Ramos (cell line): ENCODE measurements around the gene KIF12.
"Not testable (repeated sequence)": the region's sequence is repeated elsewhere in the genome, so short reads cannot be mapped to it uniquely, and the experiment has no call there.

Experiments
- in situ Hi-C: fragments of 300-500 bp; cut with MboI; formaldehyde crosslinking; loops from one replicate; pipeline ENCODE4 v1.14.3; 2022; ENCODE audit warnings: low sequenced_read_pairs; ENCODE audit not compliant: unreplicated experiment

Gene KIF12

DNA sequence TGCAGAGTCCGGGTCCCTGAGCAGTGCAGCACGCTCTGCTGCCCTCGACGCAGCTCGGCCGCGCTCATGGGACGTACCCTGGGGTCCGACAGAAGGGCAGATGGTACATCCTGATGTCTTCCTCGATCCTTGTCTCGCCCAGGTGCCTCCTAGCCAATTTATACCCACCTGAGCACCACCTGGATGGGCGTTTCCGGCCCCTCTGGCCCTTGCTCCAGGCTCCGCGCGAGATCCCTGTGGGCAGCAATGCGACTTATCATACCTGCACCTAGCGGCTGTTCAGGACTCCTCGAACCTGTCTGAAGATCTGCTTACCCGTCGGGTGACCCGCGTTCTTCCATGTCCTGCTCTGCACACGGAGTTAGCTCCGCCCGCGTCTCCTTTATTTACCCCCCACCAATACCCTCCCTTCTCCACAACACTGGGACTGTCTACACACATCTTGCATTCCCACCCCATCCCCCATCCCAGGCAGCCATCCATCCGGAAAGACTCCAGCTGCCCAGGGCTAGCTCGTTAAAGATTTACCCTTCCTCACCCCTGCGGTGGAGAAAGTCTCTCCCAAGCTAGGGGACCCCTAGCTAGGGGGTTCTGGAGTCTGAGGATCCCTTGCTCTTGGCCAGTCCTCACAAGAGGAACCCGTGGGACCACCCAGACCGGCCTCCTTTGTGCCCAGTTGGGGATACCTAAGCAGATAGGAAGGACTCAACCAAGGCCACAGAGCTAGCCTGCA, at the start of gene KIF12:
Gene KIF12 (minus strand): TSS at position 357 of the 733 bp plus-strand sequence. CDS start 16 bp downstream, at position 341.
- in situ Hi-C loops, result no loop called here

DNA sequence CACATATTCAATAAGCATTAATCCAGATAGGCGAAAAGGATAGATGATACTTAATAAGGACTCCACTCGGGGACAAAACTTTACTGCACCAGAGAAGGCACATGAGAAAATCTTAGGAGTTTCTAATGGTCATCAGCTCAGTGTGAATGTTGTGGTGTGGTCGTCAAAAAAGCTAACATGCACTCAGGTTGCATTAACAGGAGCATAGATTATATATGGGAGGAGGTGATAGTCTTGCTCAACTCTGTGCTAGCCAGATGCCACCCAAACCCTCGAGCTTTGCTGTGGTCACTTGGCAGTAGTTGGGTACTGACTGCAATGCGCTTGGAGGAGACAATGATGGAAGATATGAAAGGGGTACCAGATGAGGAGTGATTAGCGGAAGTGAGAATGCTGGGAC, 47.6 kb upstream of the KIF12 start:
- in situ Hi-C loops, result no loop called here

DNA sequence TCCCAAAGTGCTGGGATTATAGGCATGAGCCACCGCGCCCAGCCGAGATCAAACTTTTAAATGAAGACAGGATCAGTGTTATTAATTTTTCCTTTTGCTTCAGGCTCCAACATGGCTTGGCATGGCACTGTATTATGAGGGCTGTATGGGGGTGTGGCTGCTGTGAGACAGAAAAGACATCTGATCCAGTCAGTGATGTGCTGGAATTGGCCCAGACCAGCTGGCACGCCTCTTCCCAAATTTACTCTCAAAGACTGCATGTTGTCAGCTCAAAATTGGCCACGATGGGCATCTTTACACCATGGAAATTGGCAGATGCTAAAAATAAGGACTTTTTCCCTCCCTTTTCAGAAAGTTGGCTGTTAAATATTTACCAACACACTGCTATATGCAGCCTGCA, 44.1 kb upstream of the KIF12 start:
- in situ Hi-C loops, result no loop called here

DNA sequence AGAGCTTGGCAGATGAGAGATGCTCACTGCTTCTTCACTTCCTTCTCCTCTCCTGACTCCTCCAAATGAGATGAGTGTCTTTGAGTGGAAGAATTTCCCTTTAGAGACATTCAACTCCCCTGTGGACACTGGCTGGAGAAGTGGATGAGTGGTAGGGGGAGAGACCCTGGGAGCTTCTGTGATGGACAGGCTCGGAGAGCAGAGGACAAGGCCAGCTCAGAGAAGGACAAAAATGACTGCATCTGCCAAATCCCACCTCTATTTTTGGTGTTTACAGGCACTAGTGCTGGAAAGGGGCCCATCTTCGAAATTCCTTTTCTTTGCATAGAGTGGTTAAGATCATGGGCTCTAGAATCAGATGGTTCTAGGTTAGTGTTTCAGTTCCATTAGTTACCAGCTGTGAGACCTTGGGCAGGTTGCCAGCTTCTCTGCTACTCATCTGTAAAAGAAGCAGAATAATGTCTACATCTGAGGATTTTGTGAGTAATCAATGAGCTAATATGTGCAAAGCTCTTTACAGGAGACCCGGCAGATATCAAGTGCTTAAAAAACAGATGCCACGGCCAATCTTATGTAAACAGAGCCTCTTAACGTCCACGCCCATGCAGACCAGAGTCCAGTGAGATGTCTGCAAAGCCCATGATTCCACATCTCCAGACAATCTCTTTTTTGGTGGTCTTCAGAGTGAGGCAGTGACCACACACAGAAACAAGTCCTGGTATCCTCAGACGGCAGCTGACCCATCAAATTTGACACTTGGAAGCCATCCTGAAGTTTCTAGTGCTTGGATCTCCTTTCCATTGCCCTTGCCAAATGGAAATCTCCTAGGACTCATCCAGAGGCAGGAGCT, 42.7 kb upstream of the KIF12 start:
- in situ Hi-C loops, result no loop called here

GRCh38 chr9:114140850-114141249, 41.8 kb upstream of the KIF12 start:
- in situ Hi-C loops, result no loop called here

DNA sequence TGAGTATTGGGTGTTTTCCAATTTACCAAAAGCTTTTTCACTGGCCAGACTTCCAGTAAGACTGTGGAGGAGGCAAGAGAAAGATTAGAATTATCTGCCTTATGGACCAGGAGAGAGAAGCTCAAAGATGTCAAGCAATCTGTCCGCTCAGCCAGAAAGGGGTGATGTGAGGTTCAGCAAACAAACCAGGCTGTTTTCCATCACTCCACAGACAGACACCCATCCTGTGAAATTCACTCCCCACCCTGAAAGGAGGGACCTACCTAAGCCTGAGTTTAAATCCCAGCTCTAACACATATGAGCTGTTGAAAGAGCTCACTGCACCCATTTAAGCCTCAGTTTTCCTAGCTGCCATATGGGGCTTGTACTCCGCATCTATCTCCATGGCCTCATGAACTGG, 41.3 kb upstream of the KIF12 start:
- in situ Hi-C loops, result no loop called here

GRCh38 chr9:114139071-114139470, 40.0 kb upstream of the KIF12 start:
- in situ Hi-C loops, result no loop called here

GRCh38 chr9:114138552-114138971, 39.5 kb upstream of the KIF12 start:
- in situ Hi-C loops, result no loop called here

DNA sequence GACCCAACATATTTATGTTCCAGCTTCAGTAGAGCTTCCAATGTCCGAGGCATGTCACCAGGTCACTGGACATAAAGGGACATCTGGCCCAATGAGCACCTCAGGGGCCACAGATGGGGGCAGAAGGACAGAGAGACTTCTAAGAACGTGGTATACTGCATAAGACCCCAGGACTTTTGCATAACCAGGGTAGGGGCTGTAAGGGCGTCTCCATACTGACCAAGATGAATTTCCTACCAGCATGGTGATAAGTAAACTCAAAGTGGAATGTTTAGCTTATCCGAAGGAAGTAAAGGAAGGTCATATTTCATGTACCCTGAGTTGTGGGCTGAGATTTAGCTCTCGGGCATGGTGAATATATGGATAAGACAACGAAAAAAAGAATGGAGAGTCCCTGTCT, 38.7 kb upstream of the KIF12 start:
- in situ Hi-C loops, result no loop called here

GRCh38 chr9:114134827-114135396, 35.8 kb upstream of the KIF12 start:
- in situ Hi-C loops, result no loop called here

- in situ Hi-C loops, result no loop called here
These were observed 33.4 kb upstream of the KIF12 start for GRCh38 chr9:114132550-114132918.

DNA sequence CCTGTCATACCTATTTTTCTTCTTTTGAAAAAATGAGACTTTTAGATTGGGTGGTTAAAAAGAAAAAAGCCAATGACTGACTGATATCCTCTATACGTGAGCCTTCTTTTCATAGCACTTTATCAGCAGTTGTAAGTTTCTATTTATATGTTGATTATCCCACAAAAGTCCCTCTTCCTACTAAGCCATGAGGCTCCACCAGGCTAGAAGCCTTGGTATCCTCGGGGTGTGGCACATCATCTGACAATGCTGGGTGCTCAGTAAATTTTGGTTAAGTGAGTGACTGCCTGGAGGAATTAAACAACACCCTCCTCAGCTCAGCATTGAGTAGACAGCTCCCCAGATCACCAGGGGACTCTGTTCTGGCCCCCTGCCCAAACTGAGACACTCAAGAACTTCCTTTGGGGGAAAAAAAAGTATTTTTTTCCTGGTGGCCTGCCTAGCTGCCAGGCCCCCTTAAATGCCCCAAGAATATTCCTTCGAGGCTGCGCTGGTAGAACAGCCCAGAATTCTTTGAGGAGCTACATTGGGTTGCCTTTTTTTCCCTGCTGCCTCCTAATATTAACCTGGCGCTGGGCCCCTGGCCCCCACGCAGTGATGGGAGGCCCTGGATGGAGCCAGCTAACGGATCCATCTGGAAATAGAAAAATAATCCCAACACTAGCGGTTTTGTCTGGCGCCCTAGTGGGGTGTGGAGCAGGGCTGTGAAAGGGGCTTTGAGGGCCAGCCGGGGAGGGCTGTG, 32.9 kb upstream of the KIF12 start:
- in situ Hi-C loops, result no loop called here

- in situ Hi-C loops, result no loop called here
These were observed 31.7 kb upstream of the KIF12 start for GRCh38 chr9:114130624-114131277.

GRCh38 chr9:114130141-114130540, 31.0 kb upstream of the KIF12 start:
- in situ Hi-C loops, result no loop called here

- in situ Hi-C loops, result not testable (repeated sequence)
These were observed 29.7 kb upstream of the KIF12 start for GRCh38 chr9:114128759-114129158.

- in situ Hi-C loops, result no loop called here
These were observed 27.4 kb upstream of the KIF12 start for GRCh38 chr9:114126247-114127060.

DNA sequence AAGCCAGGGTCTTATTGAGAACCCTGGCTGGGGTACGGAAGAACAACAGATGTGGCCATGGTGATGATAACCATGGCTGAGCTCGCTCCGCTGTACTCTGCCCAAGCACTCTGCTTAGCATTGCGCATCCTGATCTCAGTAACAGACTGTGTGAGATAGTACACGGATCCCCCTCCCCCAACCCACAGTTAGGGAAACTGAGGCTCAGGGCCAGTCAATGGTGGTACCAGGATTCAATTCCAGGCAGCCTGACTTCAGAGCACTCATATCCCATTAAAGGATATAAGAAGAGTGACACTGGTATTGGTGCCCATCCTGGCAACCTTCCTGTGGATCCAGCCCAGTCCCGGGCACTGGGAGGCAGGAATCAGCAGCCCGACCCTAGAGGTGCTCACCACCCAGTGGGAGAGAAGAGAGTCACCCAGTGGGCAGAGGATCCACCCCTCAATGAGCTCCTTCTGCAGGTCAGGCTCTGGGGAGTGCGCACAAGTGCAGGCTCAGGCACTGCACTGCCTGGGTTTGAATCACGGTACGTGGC, 26.5 kb upstream of the KIF12 start:
- in situ Hi-C loops, result no loop called here

DNA sequence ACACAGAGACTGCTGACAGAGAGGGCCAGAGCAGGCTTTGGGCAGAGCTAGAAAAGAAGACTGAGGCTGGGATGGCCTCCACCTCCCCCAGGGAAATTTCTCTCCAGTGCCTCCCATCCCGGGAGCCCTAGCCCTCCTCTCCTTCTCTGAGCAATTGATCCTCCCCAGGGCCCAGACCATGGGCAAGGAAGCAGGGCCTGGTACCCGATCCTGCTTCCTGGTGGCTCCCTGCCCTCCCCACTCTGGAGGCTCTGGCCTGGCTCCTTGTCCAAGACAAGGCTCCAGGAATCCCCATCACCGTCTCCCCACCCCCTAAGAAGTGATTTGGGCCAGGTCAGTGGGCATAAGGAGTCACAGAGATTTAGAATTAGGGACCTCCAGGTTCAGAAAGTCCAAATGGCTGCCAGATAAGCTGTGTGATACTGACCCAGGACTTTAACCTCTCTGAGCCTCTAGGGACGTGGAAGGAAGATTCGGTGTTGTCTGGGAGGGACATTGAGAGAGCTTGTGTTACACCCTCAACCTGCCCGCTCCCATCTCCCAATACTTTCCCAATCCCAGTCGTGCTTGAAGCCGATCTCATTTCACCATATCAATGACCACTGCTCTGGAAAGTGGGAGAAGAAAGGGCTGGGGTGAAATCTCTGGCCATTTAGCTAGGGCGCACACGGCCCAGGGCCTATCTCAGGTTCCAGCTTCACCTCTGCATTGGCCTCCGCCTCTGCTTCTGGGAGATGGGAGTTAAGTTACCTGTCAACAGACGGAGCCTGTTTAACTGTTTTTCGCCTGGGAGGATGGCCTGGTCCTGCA, 25.8 kb upstream of the KIF12 start:
- in situ Hi-C loops, result loop anchor here (25.0 kb wide), 1 partner anchor 162 kb away; no protein-coding TSS in a partner anchor
